Smooth muscle cell of bladder (primary cell): Measurements from ENCODE around the gene PNLIPRP1. TPM values are rescaled to one million over a fixed set of nuclear protein-coding genes. Genes with fewer than 3 reads are reported as not detected.

Experiments
- total RNA-seq: library from RNA; depleted of rRNA; stranded (reverse); fragments of >200 nt; gene quantifications from 2 replicates; pipeline ENCODE4 v1.2.3, GENCODE V29; 2014

The PNLIPRP1 gene
- not detected in 2 replicates for total RNA-seq

GRCh38 chr10:116590590-116591444, at the start of gene PNLIPRP1:
PNLIPRP1 (plus strand) TSS chr10:116590959; CDS start chr10:116591130, 171 bp downstream.

GRCh38 chr10:116545756-116546155, 45.0 kb upstream of the PNLIPRP1 start, which contains the start of gene PNLIP:
PNLIP (plus strand) TSS chr10:116545931; CDS start chr10:116546093, 162 bp downstream.

GRCh38 chr10:116620423-116621400, 30.0 kb downstream of the PNLIPRP1 start, which contains the start of gene PNLIPRP2:
PNLIPRP2 (plus strand) TSS chr10:116620953.

Other genes with a start within 250 kb of the PNLIPRP1 start
- 0.09 TPM in 1 of 2 replicates, not detected in the other for gene PNLIPRP3, start 163.1 kb upstream of the PNLIPRP1 start, total RNA-seq
- gene PNLIP, start 45.0 kb upstream of the PNLIPRP1 start, total RNA-seq, result not detected in 2 replicates
- not detected in 2 replicates for gene PNLIPRP2, start 30.0 kb downstream of the PNLIPRP1 start, total RNA-seq
- 11.7 and 12.1 TPM in 2 replicates for gene HSPA12A, start 151.6 kb downstream of the PNLIPRP1 start, total RNA-seq